HL-60 (cell line): ENCODE measurements around the gene RIN3.

Experiments
- DNase-seq, 2 experiments: peaks; one replicate each; pipeline ENCODE4 v3.0.0-alpha.2; 2010 to 2020; ENCODE audit warnings: low read depth in 1 of 2, low spot score in 1 of 2
- H3K27ac ChIP-seq: fragments of 250-450 bp; sonication (Bioruptor Pico); replicated peaks from 2 replicates; pipeline ENCODE4 v1.5.1; 2020; ENCODE audit warnings: mild to moderate bottlenecking, moderate library complexity
- H3K27me3 ChIP-seq: fragments of 250-450 bp; sonication (Bioruptor Pico); 2 replicates; pipeline ENCODE4 v1.5.1; 2021; ENCODE audit warnings: mild to moderate bottlenecking, moderate library complexity; ENCODE audit not compliant: insufficient read depth, poor library complexity, severe bottlenecking
- H3K4me3 ChIP-seq: replicated peaks from 2 replicates; pipeline ENCODE4 v1.5.1; 2011; ENCODE audit warnings: mild to moderate bottlenecking, control low read depth, low read length; ENCODE audit not compliant: insufficient read depth
- GABPA ChIP-seq: IDR thresholded peaks from 2 replicates; pipeline ENCODE4 v1.6.1; 2012; ENCODE audit warnings: low read depth
- POLR2AphosphoS5 ChIP-seq: IDR thresholded peaks from 2 replicates; pipeline ENCODE4 v1.6.1; 2012; ENCODE audit warnings: low read depth
- SPI1 ChIP-seq: IDR thresholded peaks from 2 replicates; pipeline ENCODE4 v1.6.1; 2012; ENCODE audit warnings: low read depth, mild to moderate bottlenecking, borderline replicate concordance
- TF ChIP-seq, protein P1 (sequence below): IDR thresholded peaks from one replicate; pipeline ENCODE4 v1.5.1; 2011; ENCODE audit warnings: low read length, control low read depth, inconsistent platforms; ENCODE audit not compliant: insufficient read depth
- TF ChIP-seq, protein P2 (sequence below): IDR thresholded peaks from 2 replicates; pipeline ENCODE4 v1.6.1; 2012; ENCODE audit warnings: low read depth; ENCODE audit not compliant: insufficient replicate concordance

The RIN3 gene

GRCh38 chr14:92625213-92625612, 111.6 kb downstream of the RIN3 start:
- no peak overlapping the region for H3K27ac ChIP-seq
- TF ChIP-seq POLR2AphosphoS5: no peak
- no peak for TF ChIP-seq SPI1
- TF ChIP-seq, protein P1, sequence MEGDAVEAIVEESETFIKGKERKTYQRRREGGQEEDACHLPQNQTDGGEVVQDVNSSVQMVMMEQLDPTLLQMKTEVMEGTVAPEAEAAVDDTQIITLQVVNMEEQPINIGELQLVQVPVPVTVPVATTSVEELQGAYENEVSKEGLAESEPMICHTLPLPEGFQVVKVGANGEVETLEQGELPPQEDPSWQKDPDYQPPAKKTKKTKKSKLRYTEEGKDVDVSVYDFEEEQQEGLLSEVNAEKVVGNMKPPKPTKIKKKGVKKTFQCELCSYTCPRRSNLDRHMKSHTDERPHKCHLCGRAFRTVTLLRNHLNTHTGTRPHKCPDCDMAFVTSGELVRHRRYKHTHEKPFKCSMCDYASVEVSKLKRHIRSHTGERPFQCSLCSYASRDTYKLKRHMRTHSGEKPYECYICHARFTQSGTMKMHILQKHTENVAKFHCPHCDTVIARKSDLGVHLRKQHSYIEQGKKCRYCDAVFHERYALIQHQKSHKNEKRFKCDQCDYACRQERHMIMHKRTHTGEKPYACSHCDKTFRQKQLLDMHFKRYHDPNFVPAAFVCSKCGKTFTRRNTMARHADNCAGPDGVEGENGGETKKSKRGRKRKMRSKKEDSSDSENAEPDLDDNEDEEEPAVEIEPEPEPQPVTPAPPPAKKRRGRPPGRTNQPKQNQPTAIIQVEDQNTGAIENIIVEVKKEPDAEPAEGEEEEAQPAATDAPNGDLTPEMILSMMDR: no peak
- TF ChIP-seq GABPA: no peak
- TF ChIP-seq, protein P2, sequence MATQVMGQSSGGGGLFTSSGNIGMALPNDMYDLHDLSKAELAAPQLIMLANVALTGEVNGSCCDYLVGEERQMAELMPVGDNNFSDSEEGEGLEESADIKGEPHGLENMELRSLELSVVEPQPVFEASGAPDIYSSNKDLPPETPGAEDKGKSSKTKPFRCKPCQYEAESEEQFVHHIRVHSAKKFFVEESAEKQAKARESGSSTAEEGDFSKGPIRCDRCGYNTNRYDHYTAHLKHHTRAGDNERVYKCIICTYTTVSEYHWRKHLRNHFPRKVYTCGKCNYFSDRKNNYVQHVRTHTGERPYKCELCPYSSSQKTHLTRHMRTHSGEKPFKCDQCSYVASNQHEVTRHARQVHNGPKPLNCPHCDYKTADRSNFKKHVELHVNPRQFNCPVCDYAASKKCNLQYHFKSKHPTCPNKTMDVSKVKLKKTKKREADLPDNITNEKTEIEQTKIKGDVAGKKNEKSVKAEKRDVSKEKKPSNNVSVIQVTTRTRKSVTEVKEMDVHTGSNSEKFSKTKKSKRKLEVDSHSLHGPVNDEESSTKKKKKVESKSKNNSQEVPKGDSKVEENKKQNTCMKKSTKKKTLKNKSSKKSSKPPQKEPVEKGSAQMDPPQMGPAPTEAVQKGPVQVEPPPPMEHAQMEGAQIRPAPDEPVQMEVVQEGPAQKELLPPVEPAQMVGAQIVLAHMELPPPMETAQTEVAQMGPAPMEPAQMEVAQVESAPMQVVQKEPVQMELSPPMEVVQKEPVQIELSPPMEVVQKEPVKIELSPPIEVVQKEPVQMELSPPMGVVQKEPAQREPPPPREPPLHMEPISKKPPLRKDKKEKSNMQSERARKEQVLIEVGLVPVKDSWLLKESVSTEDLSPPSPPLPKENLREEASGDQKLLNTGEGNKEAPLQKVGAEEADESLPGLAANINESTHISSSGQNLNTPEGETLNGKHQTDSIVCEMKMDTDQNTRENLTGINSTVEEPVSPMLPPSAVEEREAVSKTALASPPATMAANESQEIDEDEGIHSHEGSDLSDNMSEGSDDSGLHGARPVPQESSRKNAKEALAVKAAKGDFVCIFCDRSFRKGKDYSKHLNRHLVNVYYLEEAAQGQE: no peak
- no peaks in the 10 kb centered on the region for H3K27me3 ChIP-seq
- no peak overlapping the region for H3K4me3 ChIP-seq
- DNase-seq: no peak

DNA sequence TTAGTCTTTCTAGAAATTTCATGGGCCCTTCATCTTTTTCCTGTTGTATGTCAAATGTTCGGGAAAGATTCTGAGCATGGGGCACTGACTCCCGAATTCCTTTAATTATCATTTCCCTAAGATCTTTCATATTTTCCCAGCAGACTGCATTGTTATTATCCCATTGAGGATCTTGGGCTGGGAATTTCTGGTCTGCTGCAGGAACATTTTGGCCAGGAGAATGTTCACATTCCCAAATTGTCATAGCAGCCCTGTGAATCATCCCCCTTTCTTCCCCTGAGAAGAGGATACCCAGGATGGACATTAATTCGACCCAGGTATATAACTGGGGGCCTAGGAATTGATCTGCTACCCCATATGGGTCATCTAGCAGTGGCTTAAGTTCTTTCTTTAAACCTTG, 112.5 kb downstream of the RIN3 start:
- no peak for DNase-seq
- no peak overlapping the region for H3K27ac ChIP-seq
- TF ChIP-seq, protein P1: no peak
- TF ChIP-seq, protein P2: no peak
- TF ChIP-seq SPI1 (no peak), POLR2AphosphoS5 (no peak), GABPA (no peak)
- H3K4me3 ChIP-seq: no peak overlapping the region
- no peaks in the 10 kb centered on the region for H3K27me3 ChIP-seq

DNA sequence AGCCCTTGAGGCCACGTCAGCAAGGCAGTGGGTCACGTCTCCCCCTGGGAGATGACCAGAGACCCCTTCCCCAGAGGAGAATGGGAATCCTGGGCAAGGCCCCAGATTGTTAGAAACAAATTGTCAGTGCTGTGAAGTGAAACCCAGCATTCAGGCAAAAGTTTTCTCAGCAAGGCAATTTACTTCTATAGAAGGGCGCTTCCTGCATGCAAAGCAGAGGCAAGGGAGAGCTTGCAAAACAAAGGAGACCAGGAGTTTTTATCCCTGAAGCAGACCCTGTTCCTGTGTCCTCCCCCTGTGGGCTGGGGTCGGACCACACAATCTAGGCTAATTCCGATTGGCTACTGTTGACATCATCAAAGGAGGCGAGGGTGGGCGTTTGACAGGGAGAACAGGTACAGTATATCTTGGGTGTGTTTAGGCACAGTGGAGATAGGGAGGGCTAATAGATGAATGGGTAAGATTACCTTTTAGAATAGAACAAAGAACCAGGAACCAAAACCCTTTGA, 114.2 kb downstream of the RIN3 start:
- DNase-seq: no peak
- Histone ChIP-seq H3K27ac (no peak overlapping the region), H3K27me3 (no peaks in the 10 kb centered on the region), H3K4me3 (no peak overlapping the region)
- TF ChIP-seq SPI1 (no peak), POLR2AphosphoS5 (no peak), GABPA (no peak)
- TF ChIP-seq, protein P2: no peak
- TF ChIP-seq, protein P1: no peak
